ENCODE measurements around the gene CRYBG1.

Gene CRYBG1

GRCh38 chr6:106356378-106356777 is 4.1 kb upstream of the CRYBG1 start:
- Histone ChIP-seq H3K4me3 (ENCODE audit: low read depth, low read length) (no peak overlapping the region), H3K27me3 (peaks cover 23% of the 10 kb centered on the region), H3K36me3 (no peaks in the 10 kb centered on the region), H3K4me1 (no peaks in the 10 kb centered on the region), H3K9me3 (no peaks in the 10 kb centered on the region)
- TF ChIP-seq CTCF (IDR thresholded peaks at IDR 0.05; ENCODE audit: low read depth, low read length), result no peak
- DNase-seq, result no peak

- H3K4me3 ChIP-seq (ENCODE audit: low read depth, low read length), result no peak overlapping the region
- no peak for DNase-seq
These were observed 533 bp upstream of the CRYBG1 start for GRCh38 chr6:106359959-106360409.

GRCh38 chr6:106360989-106361430 is 493 bp downstream of the CRYBG1 start:
- Histone ChIP-seq H3K4me1 (no peaks in the 10 kb centered on the region), H3K4me3 (ENCODE audit: low read depth, low read length) (no peak overlapping the region), H3K27me3 (peaks cover 23% of the 10 kb centered on the region), H3K36me3 (no peaks in the 10 kb centered on the region), H3K9me3 (no peaks in the 10 kb centered on the region)
- TF ChIP-seq CTCF (IDR thresholded peaks at IDR 0.05; ENCODE audit: low read depth, low read length), result no peak
- no peak for DNase-seq

More at GRCh38 chr6:106359959-106360409, 533 bp upstream of the CRYBG1 start:
- H3K36me3 ChIP-seq, result no peaks in the 10 kb centered on the region
- peaks cover 23% of the 10 kb centered on the region for H3K27me3 ChIP-seq
- no peak for TF ChIP-seq CTCF (IDR thresholded peaks at IDR 0.05; ENCODE audit: low read depth, low read length)
- H3K4me1 ChIP-seq, result no peaks in the 10 kb centered on the region
- H3K9me3 ChIP-seq, result no peaks in the 10 kb centered on the region

GRCh38 chr6:106363401-106364138 is 3.1 kb downstream of the CRYBG1 start:
- no peak for TF ChIP-seq CTCF (IDR thresholded peaks at IDR 0.05; ENCODE audit: low read depth, low read length)
- no peak overlapping the region for H3K4me3 ChIP-seq (ENCODE audit: low read depth, low read length)
- H3K27me3 ChIP-seq, result peaks cover 31% of the 10 kb centered on the region
- H3K9me3 ChIP-seq, result no peaks in the 10 kb centered on the region
- H3K36me3 ChIP-seq, result no peaks in the 10 kb centered on the region
- DNase-seq, result no peak
- no peaks in the 10 kb centered on the region for H3K4me1 ChIP-seq

- Histone ChIP-seq H3K4me1 (no peaks in the 10 kb centered on the region), H3K4me3 (ENCODE audit: low read depth, low read length) (no peak overlapping the region), H3K27me3 (peaks cover 16% of the 10 kb centered on the region), H3K36me3 (no peaks in the 10 kb centered on the region), H3K9me3 (no peaks in the 10 kb centered on the region)
- DNase-seq, result no peak
- TF ChIP-seq CTCF (IDR thresholded peaks at IDR 0.05; ENCODE audit: low read depth, low read length), result no peak
These were observed 9.2 kb downstream of the CRYBG1 start for GRCh38 chr6:106369739-106370138.

GRCh38 chr6:106370639-106371038 is 10.1 kb downstream of the CRYBG1 start:
- no peak for DNase-seq
- no peak for TF ChIP-seq CTCF (IDR thresholded peaks at IDR 0.05; ENCODE audit: low read depth, low read length)

More at GRCh38 chr6:106370639-106371038, 10.1 kb downstream of the CRYBG1 start:
- Histone ChIP-seq H3K27me3 (peaks cover 16% of the 10 kb centered on the region), H3K4me1 (no peaks in the 10 kb centered on the region), H3K36me3 (no peaks in the 10 kb centered on the region), H3K9me3 (no peaks in the 10 kb centered on the region), H3K4me3 (ENCODE audit: low read depth, low read length) (no peak overlapping the region)
